Activated B cell treated with CpG ODN at 0.5 μM for 24 hours (primary cell): ENCODE data around the gene SECISBP2L. TPM values are rescaled to one million over a fixed set of nuclear protein-coding genes. Genes with fewer than 3 reads are reported as not detected.
"Not testable (repeated sequence)": the region's sequence is repeated elsewhere in the genome, so short reads cannot be mapped to it uniquely, and the experiment has no call there.

Experiments used
- ATAC-seq: fragments of 200-7000 bp; cut with Tn5 transposase; one replicate; pipeline ENCODE4 v1.10.0; 2021; ENCODE audit warnings: low read depth, mild to moderate bottlenecking, moderate library complexity
- CTCF ChIA-PET: fragments of 350-600 bp; sonication (Branson Sonifier 250); formaldehyde crosslinking; loops from one replicate; lab custom pipeline; 2021; ENCODE audit warnings: antibody characterized with exemption; lab: Charles Lee
- POLR2A ChIA-PET: fragments of 350-600 bp; sonication (Branson Sonifier 250); formaldehyde crosslinking; loops from one replicate; lab custom pipeline; 2021; ENCODE audit warnings: antibody characterized with exemption; lab: Charles Lee
- DNase-seq: peaks from one replicate; pipeline ENCODE4 v3.0.0; 2022
- H3K27ac Mint-ChIP-seq: one replicate; pipeline ENCODE4 v1.8.0; 2020; ENCODE audit warnings: mixed read lengths
- H3K27me3 Mint-ChIP-seq: one replicate; pipeline ENCODE4 v1.8.0; 2021; ENCODE audit warnings: mixed read lengths
- H3K36me3 Mint-ChIP-seq: one replicate; pipeline ENCODE4 v1.8.0; 2021; ENCODE audit warnings: low read depth, mixed read lengths
- H3K4me1 Mint-ChIP-seq: one replicate; pipeline ENCODE4 v1.8.0; 2021; ENCODE audit warnings: mixed read lengths
- H3K4me3 Mint-ChIP-seq: one replicate; pipeline ENCODE4 v1.8.0; 2020; ENCODE audit warnings: mild to moderate bottlenecking, mixed read lengths
- H3K9me3 Mint-ChIP-seq: one replicate; pipeline ENCODE4 v1.8.0; 2020; ENCODE audit warnings: mixed read lengths
- intact Hi-C: fragments of 100-400 bp; cut with micrococcal nuclease; formaldehyde crosslinking; loops from one replicate; pipeline ENCODE4 v1.15.1; 2024
- total RNA-seq: library from RNA; stranded (reverse); gene quantifications from 2 replicates; pipeline ENCODE4 v1.2.3, GENCODE V29; 2022
- TF ChIP-seq, protein P1 (sequence below): fragments of 200-600 bp; IDR thresholded peaks from one replicate; pipeline ENCODE4 v1.8.0; 2022; ENCODE audit warnings: antibody characterized with exemption, mild to moderate bottlenecking

Gene SECISBP2L
- total RNA-seq, 1 donor from 2014 or later: 56.5 TPM

DNA sequence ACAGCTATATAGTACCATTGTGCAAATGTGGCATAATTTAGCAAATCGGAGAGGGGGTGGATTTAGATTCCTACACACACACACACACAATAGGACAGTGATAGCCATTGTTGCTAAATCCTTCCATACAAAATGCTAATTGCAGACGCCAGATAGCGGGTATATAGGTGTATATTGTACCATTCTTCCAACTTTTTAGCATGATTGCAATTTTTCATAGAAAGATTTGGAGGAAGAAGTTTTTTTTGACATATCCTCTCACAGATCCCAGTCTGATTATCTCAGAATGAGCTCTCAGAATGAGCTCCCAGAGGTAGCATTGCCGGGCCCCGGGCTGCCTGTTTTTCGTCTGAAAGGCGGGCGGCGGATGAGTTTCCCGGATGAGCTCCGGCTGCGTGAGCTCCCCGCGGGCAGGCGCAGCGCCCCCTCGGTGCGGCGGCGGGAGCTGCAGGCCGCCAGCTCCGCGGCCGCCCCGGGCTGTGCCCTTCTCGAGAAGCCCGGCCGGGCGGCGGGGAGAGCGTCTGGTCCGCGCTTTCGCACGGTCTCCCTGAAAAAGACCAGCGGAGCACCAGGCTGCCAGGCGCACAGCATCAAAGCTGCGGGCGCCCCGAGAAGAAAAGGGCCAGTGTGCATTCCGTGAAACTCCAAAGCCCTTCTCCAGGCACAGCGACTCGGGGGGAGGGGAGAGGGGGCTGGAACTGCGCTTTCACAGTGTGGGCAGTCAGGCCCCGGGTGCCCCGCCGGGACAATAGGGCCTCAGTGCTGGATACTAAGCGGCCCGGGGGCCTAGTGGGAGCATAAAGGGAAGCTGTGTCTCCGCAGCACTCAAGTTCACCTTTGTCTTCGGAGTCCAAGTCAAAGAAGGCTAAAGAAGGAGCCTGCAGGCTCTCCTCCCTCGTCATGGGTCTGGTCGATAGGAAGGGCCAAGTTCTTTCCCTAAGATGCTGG, 70.5 kb downstream of the SECISBP2L start:
- ChIA-PET CTCF (interaction anchor here (0.6 to 2.6 kb wide), 17 partner anchors 9 to 180 kb away, joined by 3 to 14 read pairs (median 4); partner anchors contain the start of genes COPS2, SECISBP2L and SHC4), POLR2A (interaction anchor here (0.6 to 1.1 kb wide), 4 partner anchors 70 to 1928 kb away, joined by 4 to 5 read pairs (median 4); partner anchors contain the start of genes COPS2, EID1 and SECISBP2L)
- no peaks in the 10 kb centered on the region for H3K9me3 Mint-ChIP-seq
- peak overlapping the region; percentile 30 for H3K4me3 Mint-ChIP-seq
- DNase-seq (peak; percentile 73), ATAC-seq (peak; percentile 98)
- H3K27ac Mint-ChIP-seq: no peak overlapping the region
- peaks cover 1% of the 10 kb centered on the region for H3K4me1 Mint-ChIP-seq
- H3K36me3 Mint-ChIP-seq: no peaks in the 10 kb centered on the region
- H3K27me3 Mint-ChIP-seq: peaks cover 18% of the 10 kb centered on the region
- TF ChIP-seq, protein P1, sequence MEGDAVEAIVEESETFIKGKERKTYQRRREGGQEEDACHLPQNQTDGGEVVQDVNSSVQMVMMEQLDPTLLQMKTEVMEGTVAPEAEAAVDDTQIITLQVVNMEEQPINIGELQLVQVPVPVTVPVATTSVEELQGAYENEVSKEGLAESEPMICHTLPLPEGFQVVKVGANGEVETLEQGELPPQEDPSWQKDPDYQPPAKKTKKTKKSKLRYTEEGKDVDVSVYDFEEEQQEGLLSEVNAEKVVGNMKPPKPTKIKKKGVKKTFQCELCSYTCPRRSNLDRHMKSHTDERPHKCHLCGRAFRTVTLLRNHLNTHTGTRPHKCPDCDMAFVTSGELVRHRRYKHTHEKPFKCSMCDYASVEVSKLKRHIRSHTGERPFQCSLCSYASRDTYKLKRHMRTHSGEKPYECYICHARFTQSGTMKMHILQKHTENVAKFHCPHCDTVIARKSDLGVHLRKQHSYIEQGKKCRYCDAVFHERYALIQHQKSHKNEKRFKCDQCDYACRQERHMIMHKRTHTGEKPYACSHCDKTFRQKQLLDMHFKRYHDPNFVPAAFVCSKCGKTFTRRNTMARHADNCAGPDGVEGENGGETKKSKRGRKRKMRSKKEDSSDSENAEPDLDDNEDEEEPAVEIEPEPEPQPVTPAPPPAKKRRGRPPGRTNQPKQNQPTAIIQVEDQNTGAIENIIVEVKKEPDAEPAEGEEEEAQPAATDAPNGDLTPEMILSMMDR: peak; percentile 73
- intact Hi-C loops: loop anchor here (1.0 kb wide), 1 partner anchor 113 kb away; no protein-coding TSS in a partner anchor

DNA sequence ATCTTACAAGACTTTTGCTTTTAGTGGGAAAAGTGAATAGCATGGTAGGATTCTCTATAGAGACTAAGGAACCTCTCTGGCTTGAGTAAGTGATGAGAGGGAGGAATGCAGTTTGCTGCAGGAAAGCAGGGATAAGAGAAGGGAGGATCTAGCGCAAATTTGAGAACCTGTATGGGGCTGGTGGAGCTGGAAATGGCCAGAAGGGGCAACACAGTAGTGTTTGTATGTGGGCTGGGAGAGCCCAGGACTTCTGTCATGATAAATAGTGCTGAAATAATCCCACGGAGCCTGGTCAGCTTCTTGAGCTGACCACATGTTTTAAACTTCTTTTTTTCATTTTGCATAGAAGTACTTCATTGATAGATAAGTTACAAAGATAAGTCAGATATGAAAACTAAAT, 71.4 kb downstream of the SECISBP2L start:
- Mint-ChIP-seq H3K4me3 (no peak overlapping the region), H3K27ac (no peak overlapping the region)

DNA sequence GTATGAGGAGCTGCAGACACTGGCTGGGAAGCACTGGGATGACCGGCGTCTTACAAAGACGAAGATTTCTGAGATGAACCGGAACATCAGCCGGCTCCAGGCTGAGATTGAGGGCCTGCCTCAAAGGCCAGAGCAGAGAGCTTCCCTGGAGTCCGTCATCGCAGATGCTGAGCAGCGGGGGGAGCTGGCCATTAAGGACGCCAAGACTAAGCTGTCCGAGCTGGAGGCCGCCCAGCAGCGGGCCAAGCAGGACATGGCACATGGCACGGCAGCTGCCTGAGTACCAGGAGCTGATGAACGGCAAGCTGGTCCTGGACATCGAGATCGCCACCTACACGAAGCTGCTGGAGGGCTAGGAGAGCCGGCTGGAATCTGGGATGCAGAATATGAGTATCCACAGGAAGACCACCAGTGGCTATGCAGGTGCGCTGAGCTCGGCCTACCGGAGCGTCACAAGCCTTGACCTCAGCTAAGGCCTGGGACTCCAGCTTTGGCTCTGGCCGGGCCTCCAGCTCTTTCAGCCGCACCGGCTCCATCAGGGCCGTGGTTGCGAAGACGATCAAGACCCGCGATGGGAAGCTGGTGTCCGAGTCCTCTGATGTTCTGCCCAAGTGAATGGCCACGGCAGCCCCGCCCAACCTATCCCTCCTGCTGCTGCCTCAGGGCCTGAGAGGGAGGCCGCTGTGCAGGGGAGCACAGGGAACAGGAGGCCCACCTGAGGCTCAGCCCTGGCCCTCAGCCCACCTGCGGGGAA, 73.3 kb downstream of the SECISBP2L start:
- no peak overlapping the region for H3K27ac Mint-ChIP-seq
- no peak for ATAC-seq
- peaks cover 22% of the 10 kb centered on the region for H3K27me3 Mint-ChIP-seq
- H3K9me3 Mint-ChIP-seq: no peaks in the 10 kb centered on the region
- TF ChIP-seq, protein P1: no peak
- ChIA-PET CTCF (interaction anchor here (1.3 kb wide), 1 partner anchor 9 kb away, joined by 3 read pairs; the partner anchor contains the start of gene SHC4), POLR2A (no interaction called here)
- H3K4me1 Mint-ChIP-seq: peaks cover 1% of the 10 kb centered on the region
- H3K36me3 Mint-ChIP-seq: no peaks in the 10 kb centered on the region
- H3K4me3 Mint-ChIP-seq: no peak overlapping the region
- intact Hi-C loops: no loop called here
- DNase-seq: no peak

More for the DNA sequence above, 71.4 kb downstream of the SECISBP2L start:
- TF ChIP-seq, protein P1: no peak
- intact Hi-C loops: loop anchor here (1.0 kb wide), 1 partner anchor 113 kb away; no protein-coding TSS in a partner anchor
- ChIA-PET POLR2A (interaction anchor here (1.0 kb wide), 1 partner anchor 97 kb away, joined by 5 read pairs; the partner anchor contains the start of gene EID1), CTCF (interaction anchor here (0.6 to 2.6 kb wide), 9 partner anchors 8 to 1387 kb away, joined by 3 to 14 read pairs (median 4); partner anchors contain the start of genes COPS2 and SHC4)
- no peaks in the 10 kb centered on the region for H3K36me3 Mint-ChIP-seq
- peaks cover 1% of the 10 kb centered on the region for H3K4me1 Mint-ChIP-seq
- DNase-seq (no peak), ATAC-seq (no peak)
- H3K9me3 Mint-ChIP-seq: no peaks in the 10 kb centered on the region
- peaks cover 22% of the 10 kb centered on the region for H3K27me3 Mint-ChIP-seq

DNA sequence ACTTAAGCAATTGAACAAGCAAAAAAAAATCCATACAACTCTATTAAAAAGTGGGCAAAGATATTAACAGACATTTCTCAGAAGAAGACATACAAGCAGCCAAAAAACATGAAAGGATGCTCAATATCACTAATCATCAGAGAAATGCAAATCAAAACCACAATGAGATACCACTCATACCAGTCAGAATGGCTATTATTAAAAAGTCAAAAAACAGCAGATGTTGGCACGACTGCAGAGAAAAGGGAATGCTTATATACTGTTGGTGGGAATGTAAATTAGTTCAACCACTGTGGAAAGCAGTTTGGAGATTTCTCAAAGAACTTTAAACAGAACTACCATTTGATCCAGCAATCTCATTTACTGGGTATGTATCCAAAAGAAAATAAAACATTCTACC, 75.3 kb downstream of the SECISBP2L start:
- H3K4me3 Mint-ChIP-seq, H3K4me1 Mint-ChIP-seq, H3K27ac Mint-ChIP-seq, H3K9me3 Mint-ChIP-seq, DNase-seq, POLR2A ChIA-PET, intact Hi-C loops, ATAC-seq, CTCF ChIA-PET, H3K36me3 Mint-ChIP-seq: not testable (repeated sequence)
- peaks cover 19% of the 10 kb centered on the region for H3K27me3 Mint-ChIP-seq

DNA sequence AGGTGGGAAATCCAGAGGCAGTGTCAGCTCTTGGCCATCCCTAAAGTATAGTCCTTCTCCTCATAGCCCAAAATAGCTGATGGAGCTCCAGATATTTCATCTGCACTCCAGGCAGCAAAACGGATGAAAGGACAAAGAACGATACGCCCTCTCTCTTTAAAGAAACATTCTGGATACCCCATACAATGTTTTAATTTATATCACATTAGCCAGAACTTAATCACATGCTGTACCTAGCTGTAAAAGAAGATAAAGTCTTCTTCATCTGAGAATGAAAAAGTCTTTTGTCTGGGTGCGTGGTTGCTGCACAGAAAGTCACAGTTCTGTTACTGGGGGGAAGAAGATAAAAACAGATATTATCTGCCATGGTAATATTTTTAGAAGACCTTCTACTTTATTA, 78.2 kb downstream of the SECISBP2L start:
- ChIA-PET POLR2A (no interaction called here), CTCF (no interaction called here)
- no peak for DNase-seq
- Mint-ChIP-seq H3K4me3 (no peak overlapping the region), H3K36me3 (no peaks in the 10 kb centered on the region), H3K27ac (no peak overlapping the region), H3K9me3 (no peaks in the 10 kb centered on the region), H3K27me3 (peaks cover 27% of the 10 kb centered on the region), H3K4me1 (peaks cover 18% of the 10 kb centered on the region)
- TF ChIP-seq, protein P1: no peak
- intact Hi-C loops: no loop called here
- ATAC-seq: no peak
